GM18868 (cell line): ENCODE measurements around the gene RANBP9.

Experiments used
- ATAC-seq: cut with Tn5 transposase; IDR thresholded peaks from one replicate; pipeline ENCODE4 v1.9.1; 2021; ENCODE audit warnings: mild to moderate bottlenecking, moderate library complexity; ENCODE audit not compliant: unreplicated experiment

The RANBP9 gene

GRCh38 chr6:13655700-13656099, 55.9 kb downstream of the RANBP9 start:
- no peak for ATAC-seq

DNA sequence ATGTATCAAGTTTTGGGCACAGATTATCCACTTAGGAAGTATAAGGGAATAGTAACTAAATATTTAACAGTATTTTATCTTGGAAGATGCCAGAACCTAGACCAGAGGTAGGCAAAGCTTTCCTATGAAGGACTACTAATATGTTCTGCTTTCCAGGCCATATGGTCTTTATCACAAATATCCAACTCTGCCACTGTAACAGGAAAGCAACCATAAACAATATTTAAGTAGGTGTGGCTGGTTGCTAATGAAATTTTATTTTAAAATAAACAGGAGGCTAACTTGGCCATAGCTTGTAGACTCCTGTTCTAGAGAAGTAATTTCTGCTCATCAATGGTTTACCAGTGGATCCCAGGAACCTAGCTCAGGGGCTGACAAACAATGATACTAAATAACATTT, 57.1 kb downstream of the RANBP9 start:
- ATAC-seq, result no peak

DNA sequence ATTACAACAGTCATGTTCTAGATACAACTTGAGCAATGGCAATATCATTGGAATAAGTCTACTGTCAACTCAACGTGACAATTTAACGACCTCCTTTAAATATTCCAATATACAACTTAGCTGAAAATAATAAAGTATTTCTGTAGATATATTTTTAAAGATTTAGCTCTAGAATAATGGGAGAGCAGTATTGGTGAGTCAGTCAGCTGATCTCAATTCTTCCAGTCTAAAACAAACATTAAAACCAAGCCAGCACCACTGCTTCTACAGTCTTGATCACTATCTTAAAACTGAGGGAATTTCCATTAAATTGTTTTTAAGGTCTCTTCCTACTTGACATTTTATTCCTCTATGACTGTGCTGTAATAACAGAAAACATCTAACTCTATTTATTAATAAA, 58.3 kb downstream of the RANBP9 start:
- no peak for ATAC-seq

DNA sequence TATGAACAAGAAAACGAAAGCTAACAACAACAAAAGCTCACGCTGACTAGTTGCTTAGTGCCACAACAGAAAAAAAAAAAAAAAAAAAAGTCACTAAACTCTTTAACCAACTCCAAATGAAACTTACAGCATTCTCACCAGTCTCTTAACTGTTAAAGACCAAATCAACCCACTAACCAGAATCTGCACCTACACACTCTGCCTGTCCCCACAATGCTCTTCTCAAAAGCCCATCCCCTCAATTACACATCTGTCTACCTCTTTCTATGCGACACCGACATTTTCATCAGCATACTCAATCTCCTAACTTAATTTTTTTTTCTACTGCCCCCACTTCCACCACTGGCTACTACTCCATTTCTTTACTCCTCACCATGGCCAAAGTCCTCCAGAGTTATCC, 62.2 kb downstream of the RANBP9 start:
- ATAC-seq, result no peak

DNA sequence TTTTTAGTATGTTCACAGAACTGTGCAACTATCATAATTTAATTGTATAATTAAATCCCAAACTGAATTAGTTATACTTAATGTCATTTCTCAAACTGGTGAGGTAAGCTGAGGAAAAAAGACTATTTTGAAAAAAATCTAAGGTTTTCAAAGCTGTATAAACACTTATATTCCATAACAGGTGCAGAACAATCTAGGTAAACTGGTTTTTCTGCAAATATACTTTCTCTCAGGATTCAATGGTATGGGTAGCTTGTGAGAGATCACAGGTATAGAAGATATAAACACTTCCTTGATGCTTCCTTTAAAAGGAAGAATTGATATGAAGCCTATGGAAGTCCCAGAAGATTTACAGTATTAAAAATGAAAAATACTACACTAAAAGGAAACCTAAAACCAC, 62.8 kb downstream of the RANBP9 start:
- no peak for ATAC-seq

DNA sequence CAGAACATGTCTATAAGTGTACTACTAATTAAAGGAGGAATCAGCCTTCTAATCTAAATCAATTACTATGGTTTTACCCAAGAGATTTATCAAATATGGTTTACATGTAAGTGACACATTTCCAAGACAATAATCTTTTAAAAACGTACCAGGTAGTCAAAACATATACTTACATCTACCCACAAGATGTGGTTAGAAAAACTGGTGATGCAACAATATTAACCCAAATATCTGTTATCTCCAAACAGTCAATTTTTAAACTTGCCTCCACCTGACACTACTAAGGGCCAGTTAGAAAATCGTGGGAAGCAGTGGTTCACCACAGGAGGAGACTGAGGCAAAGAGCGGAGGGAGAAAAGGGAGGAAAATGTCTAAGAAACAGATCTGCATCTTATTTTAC, 68.5 kb downstream of the RANBP9 start:
- no peak for ATAC-seq

DNA sequence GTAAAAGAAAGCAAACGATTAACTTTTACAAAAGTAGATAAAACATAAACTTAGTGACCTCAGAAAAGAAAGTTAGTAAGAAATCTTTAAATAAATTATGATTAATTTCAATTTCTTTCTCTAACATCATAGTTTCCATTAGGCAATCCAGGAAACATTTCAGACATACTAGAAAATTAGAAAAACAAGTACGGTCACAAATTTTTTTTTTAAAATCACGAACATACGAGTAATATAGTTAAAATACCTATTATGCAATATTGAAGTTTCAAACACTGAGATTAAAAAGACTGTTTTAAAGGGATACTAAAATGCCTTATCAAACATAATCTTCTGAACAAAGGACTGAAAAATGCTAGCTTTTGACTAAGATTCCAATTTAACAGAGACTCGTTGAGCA, 70.3 kb downstream of the RANBP9 start:
- no peak for ATAC-seq

DNA sequence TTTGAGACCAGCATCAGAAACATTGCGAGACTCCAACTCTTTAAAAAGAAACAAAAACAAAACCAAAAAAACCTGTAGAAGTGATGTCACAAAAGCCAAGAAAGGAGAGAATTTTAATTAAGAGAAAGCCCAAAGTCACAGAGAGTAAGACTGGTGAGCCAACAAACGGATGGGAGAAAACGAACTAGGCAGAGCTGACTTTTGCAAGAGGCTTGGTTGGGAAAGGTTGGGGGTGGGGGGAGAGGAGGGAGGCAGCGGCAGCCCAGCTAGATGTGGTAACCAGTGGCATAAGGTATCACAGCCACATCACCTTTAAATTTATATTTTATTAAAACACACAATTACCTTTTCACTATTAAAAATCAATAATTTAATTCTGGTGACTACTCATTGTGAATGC, 73.0 kb downstream of the RANBP9 start:
- no peak for ATAC-seq

DNA sequence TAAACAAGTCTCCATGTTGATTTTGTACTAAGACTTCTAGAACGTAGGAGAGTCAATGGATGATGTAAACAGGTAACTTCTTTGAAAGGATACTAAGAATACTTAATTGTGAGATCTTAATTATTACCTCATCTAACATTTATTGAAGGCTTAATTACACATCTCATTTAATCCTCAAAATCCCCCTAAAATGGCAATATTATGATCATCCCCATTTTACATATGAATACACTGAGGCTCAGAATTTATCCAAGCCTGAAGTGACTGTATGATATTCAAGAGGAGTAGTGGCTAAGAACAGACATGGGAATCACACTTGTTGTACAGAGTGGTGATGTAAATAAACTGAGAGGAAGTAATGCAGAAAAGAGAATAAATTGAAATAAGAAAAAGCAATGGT, 73.6 kb downstream of the RANBP9 start:
- ATAC-seq, result no peak

- no peak for ATAC-seq
Observed at GRCh38 chr6:13635948-13636658, 75.5 kb downstream of the RANBP9 start.

DNA sequence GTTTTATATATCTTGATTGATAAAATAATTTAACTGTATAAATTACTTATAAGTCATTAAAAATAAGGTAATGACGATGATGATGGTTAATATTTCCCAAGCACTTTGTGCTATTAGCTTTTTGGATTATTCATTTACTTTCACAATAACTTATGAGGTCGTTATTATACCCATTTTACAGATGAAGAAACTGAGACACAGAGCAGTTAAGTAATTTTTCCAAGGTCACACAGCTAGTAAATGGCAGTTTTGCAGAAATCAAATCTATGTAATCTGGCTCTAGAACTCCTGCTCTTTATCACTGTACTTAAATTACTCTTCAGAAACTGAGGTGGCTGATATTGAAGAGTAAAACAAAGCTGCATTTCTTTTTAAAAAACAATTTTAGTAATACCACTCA, 78.3 kb downstream of the RANBP9 start:
- no peak for ATAC-seq

DNA sequence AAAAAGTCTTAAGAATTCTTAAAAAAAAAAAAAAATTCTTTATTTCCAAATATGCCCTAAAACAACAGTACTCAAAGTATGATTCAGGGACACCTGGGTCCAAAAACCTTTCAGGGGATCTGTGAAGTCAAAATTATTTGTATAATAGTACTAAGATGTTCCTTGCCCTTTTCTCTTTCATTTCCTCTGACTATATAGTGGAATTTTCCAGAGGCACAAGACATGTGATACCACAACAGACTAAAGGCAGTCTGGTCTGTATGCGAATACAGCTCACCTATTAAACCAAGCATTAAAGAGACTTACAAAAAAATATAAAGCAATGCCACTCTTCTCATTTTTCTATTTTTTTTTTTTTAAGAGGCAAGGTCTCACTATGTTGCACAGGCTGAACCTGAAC, 81.1 kb downstream of the RANBP9 start:
- ATAC-seq, result no peak

DNA sequence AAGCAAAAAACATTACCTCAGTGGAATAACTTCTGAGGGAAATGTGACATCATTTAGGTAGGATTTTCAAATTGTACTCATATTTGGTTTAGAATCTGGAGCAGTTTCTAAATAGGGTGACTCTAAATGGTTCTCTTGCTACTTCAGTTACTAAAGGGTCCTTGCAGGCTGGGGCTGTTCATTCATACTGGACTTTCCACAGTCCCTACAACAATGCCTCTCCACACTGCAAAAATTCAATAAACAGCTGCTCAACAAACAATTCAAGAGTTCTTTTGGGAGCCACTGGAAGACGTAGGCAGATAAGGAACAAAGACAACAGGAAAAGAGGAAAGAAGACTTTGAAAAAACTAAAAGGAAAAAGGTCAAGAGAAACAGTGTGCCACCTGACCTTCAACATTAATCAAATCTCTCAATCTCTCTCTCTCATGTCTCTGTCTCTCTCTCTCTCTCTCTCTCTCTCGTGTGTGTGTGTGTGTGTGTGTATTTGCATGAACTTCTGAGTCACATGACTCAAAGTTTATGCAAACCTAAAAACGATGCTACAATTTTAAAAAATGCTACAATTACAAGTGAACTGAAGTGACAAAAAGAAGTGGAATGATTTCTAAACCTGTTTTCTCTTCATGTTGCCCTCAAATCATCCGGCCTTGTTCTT, 82.0 kb downstream of the RANBP9 start:
- no peak for ATAC-seq

DNA sequence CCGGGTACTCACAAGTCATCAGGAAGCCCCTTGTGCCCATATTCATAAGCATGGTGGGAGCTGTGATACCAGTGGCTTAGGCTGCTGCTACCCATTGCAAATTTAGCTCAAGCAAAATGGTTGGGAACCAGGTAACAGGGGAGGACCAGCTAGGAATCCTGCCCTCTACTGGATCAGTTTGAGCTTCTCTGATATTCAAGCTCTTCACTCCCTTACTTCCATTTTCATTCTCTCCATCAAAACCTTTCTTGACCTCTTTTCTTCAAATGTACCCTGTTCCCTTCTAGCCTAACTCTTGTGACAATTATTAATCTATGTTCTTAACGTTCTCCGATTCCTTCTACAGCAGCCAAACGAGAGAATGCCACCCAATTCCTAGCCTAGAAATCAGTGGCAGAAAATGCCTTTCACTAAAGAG, 86.8 kb downstream of the RANBP9 start:
- no peak for ATAC-seq

DNA sequence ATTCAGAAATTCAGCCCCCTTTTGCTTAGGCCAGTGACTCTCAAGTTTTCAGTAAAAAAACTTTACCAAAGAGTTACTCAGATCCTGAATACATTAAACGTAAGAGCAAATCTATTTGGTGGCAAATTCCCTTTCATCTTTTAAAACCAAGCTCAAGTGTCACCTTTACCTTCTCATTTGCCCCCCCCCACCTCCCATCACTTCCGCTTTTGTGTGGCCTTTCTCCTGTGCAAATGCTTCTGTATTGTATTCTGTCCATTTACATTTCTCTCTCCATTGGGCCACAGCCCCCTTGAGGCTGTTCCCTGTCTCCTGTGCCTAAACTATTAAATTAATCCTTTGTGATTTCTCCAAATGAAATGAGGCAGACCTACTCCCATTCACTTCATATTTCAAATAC, 94.6 kb downstream of the RANBP9 start:
- no peak for ATAC-seq

GRCh38 chr6:13615792-13616120, 95.9 kb downstream of the RANBP9 start:
- ATAC-seq, result no peak

DNA sequence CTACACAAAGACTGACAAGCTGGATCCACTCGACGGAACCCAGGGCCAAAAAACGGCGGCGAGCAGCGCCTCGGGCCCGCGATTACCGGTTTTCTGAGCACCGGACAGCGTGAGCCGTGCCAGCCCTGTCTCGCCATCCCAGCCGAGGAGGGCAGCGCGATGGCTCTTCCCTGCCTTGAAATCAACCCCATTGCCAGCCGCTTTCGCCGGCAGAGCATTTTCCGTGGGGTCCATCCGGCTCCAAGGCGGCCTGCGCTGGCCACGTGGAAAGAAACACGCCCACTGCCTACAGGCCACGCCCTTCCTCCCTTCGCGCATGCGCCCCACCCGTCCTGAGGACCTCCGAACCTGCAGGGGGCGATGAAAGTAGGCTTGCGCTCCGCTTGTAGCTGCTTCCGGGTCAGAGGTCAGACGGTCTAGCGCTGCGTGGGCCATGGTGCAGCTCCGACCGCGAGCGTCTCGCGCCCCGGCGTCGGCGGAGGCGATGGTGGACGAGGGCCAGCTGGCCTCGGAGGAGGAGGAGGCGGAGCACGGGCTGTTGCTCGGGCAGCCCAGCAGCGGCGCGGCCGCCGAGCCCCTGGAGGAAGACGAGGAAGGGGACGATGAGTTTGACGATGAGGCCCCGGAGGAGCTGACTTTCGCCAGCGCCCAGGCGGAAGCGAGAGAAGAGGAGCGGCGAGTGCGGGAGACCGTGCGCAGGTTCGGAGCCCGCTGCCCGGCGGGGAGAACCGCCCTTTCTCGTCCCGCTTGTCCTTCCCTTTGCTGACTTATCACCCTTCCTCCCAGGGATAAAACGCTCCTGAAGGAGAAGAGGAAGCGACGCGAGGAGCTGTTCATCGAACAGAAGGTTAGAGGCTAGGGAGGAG, 96.5 kb downstream of the RANBP9 start, which contains the start of gene NOL7:
Gene NOL7 (plus strand): TSS at position 410 of the 866 bp plus-strand sequence. CDS start 24 bp downstream, at position 434.
- ATAC-seq, result peak; percentile 82

DNA sequence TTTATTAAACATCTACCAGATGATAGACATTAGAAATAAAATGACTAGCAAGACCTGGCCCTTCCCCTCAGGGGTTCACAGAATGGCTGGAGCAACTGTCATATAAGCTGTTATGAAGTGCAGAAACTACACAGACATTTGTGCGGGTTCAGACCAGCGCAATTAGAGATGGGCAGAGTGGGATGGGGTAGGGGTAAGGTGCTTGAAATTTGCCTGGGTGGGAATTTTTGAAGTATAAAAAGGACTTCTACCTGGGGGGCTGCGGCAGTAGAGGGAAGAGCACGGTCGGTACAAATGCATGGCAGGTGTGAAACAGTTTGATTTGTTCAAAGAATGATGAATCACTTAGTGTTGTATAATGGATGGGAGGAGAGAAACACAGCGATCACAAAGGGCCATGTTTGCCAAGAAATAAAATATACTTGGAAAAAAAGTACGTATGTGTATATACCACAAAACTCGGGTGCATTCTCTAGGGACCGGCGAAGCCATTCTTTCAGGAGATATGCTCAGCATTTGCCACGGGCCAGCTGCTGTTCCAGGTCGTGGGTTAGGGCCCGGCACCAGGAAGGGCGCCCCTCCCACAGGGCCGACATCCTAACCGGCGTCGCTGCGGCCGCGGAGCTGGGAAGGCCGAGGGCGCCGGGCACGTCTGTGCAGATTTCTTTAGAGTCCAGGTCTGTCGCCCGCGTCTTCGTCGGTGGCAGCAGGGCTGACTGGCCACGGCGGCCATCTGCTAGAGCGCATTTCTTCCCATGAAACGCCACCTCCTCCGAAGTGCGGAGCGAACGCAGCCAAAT, 97.3 kb downstream of the RANBP9 start:
- ATAC-seq, result peak; percentile 19

DNA sequence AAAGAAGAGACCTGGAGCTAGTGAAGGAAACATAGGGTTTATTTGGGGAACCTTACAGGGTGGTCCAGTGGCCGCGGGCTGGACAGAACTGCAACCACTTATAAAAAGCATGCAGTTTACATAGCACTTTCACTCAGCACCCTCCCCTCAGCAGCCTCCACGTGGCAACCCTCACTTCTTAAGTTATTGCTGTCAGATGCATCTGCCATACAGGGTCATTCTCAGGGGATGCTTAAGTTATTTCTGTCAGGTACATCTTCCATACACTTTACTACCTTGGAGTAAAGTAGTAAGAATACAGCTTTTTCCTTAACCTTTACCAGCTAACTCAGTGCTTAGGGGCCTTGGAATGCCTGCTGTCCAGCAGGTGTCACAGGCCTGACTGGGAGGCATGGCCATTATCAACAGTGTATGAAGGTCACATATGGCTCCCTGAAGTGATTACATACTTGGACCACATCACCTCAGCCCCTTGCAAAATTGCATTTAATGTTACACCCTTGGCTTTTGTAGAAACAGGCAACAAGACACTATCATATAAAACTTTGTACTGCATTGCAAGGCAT, 98.5 kb downstream of the RANBP9 start:
- no peak for ATAC-seq

DNA sequence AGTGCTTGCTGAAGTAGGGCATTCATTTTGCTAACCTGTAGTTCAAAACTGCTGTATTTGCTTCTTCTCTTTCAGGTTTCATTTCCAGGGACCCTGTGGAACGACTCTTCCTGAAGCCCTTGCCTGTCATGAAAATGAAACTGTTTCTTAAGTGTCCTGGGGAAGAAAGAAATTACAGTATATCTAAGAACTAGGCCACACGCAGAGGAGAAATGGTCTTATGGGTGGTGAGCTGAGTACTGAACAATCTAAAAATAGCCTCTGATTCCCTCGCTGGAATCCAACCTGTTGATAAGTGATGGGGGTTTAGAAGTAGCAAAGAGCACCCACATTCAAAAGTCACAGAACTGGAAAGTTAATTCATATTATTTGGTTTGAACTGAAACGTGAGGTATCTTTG, 99.9 kb downstream of the RANBP9 start:
- ATAC-seq, result no peak

GRCh38 chr6:13605634-13606033, 106.0 kb downstream of the RANBP9 start:
- ATAC-seq, result no peak
